K562 (cell line): ENCODE results near the gene NCKIPSD. TPM values are rescaled to one million over a fixed set of nuclear protein-coding genes. Genes with fewer than 3 reads are reported as not detected.

Experiments used
- ADNP ChIP-seq: fragments of 200-800 bp; sonication (Bioruptor generic); IDR thresholded peaks from 2 replicates; pipeline ENCODE4 v1.6.1; 2016; ENCODE audit warnings: missing genetic modification characterization, missing compliant biosample characterization
- BRF1 ChIP-seq: IDR thresholded peaks from 3 replicates; pipeline ENCODE4 v1.6.1; 2011; ENCODE audit warnings: borderline replicate concordance, mild to moderate bottlenecking; ENCODE audit not compliant: insufficient read length; ENCODE audit errors: extremely low read depth
- E2F6 ChIP-seq, 2 experiments: IDR thresholded peaks; 2 replicates each; pipeline ENCODE4 v1.6.1; 2011; ENCODE audit warnings: borderline replicate concordance in 1 of 2, control low read depth in 1 of 2, low read depth in 1 of 2, low read length in 1 of 2, mild to moderate bottlenecking in 1 of 2, mixed read lengths in 1 of 2, moderate library complexity in 1 of 2; ENCODE audit not compliant: insufficient read depth in 1 of 2, insufficient read length in 1 of 2, poor library complexity in 1 of 2, severe bottlenecking in 1 of 2; ENCODE audit errors: extremely low read depth in 1 of 2
- ESRRA ChIP-seq: fragments of 450-650 bp; IDR thresholded peaks from 2 replicates; pipeline ENCODE4 v1.6.1; 2014; ENCODE audit warnings: low read depth, mild to moderate bottlenecking, moderate library complexity, borderline replicate concordance
- ILF3 ChIP-seq: fragments of 450-650 bp; IDR thresholded peaks from 2 replicates; pipeline ENCODE4 v1.6.1; 2018; ENCODE audit warnings: antibody characterized with exemption, mild to moderate bottlenecking, moderate library complexity, borderline replicate concordance
- IRF9 ChIP-seq: fragments of 450-650 bp; IDR thresholded peaks from 2 replicates; pipeline ENCODE4 v1.6.1; 2016; ENCODE audit warnings: missing biosample characterization, missing genetic modification characterization
- KHSRP ChIP-seq: fragments of 450-650 bp; IDR thresholded peaks from 2 replicates; pipeline ENCODE4 v1.6.1; 2017
- REST ChIP-seq, 2 experiments: fragments of 450-650 bp; formaldehyde crosslinking in 1 of 2; IDR thresholded peaks; 2 replicates each; pipeline versions ENCODE4 v1.4.0 to v1.6.1; 2014 to 2020; ENCODE audit warnings: mild to moderate bottlenecking in 2 of 2, borderline replicate concordance in 1 of 2, low read depth in 1 of 2
- STAT5A ChIP-seq: IDR thresholded peaks from 2 replicates; pipeline ENCODE4 v1.6.1; 2012; ENCODE audit warnings: low read length, inconsistent platforms, borderline replicate concordance
- XRCC4 ChIP-seq: IDR thresholded peaks from one replicate; pipeline ENCODE4 v1.6.1; 2011; ENCODE audit not compliant: insufficient read depth, insufficient read length; ENCODE audit errors: extremely low read depth
- ZFP91 ChIP-seq: sonication (generic); formaldehyde crosslinking; IDR thresholded peaks from 2 replicates; pipeline ENCODE4 v1.8.0; 2022; ENCODE audit warnings: mild to moderate bottlenecking, missing genetic modification reagents
- ZNF165 ChIP-seq: fragments of 250-450 bp; sonication (Bioruptor Pico); IDR thresholded peaks from 2 replicates; pipeline ENCODE4 v1.4.0; 2020; ENCODE audit warnings: borderline replicate concordance
- ZNF384 ChIP-seq: IDR thresholded peaks from 2 replicates; pipeline ENCODE4 v1.6.1; 2012; ENCODE audit warnings: low read depth, low read length, improper control_type of control experiment
- ZNF586 ChIP-seq: fragments of 450-650 bp; formaldehyde crosslinking; conservative IDR thresholded peaks from 2 replicates; pipeline ENCODE4 v1.4.0; 2020; ENCODE audit warnings: mild to moderate bottlenecking, moderate library complexity
- ZNF707 ChIP-seq: fragments of 250-450 bp; sonication (Bioruptor Pico); conservative IDR thresholded peaks from 2 replicates; pipeline ENCODE4 v1.8.0; 2022; ENCODE audit warnings: inconsistent platforms, mild to moderate bottlenecking, moderate library complexity
- polyA plus RNA-seq, 8 experiments: library from polyadenylated mRNA; depleted of rRNA in 4 of 8; stranded (reverse) in 5 of 8; unstranded in 3 of 8; fragments of >200 nt; fragmentation: Nextera tagmentation in 2 of 8; fragmentation: Illumina TruSeq in 1 of 8; extraction: Ambion mirVana in 2 of 8; extraction: Trizol in 1 of 8; gene quantifications; 2 replicates each; pipeline versions ENCODE4 v1.2.1 to v1.2.3, GENCODE V29; 2011 to 2014; ENCODE audit warnings: inconsistent platforms in 1 of 8, missing spikeins in 1 of 8
- total RNA-seq, 7 experiments: library from RNA; depleted of rRNA in 6 of 7; stranded (reverse); fragments of >200 nt in 6 of 7; fragmentation: Illumina TruSeq in 2 of 7; extraction: Trizol in 2 of 7; gene quantifications; 2 replicates each; pipeline versions ENCODE4 v1.2.1 to v1.2.3, GENCODE V29; 2011 to 2021; ENCODE audit warnings: low replicate concordance in 1 of 7

The NCKIPSD gene
- total and polyA plus RNA-seq, 9 of the 15 experiments (the other 6 are each of a cell fraction or from before 2014, with no cell fraction given): 0.49 to 24.4 (median 12.3) TPM

- TF ChIP-seq REST (IDR thresholded peaks at IDR 0.05; ENCODE audit: borderline replicate concordance): peak; percentile 60
- no peak; the same call in 1 of the 2 replicates for TF ChIP-seq REST (CRISPR knock-in tag; IDR thresholded peaks at IDR 0.05; ENCODE audit: low read depth)
- TF ChIP-seq ZFP91 (CRISPR knock-in tag): no peak
- no peak for TF ChIP-seq ADNP (tag)
- TF ChIP-seq E2F6 (IDR thresholded peaks at IDR 0.05; ENCODE audit: borderline replicate concordance in 1 of 2, extremely low read depth in 1 of 2, insufficient read depth in 1 of 2, insufficient read length in 1 of 2, low read depth in 1 of 2, low read length in 1 of 2, poor library complexity in 1 of 2, severe bottlenecking in 1 of 2): no peak
- no peak for TF ChIP-seq IRF9 (tag)
- no peak for TF ChIP-seq ZNF707
- TF ChIP-seq ZNF165 (CRISPR knock-in tag): no peak
- no peak for TF ChIP-seq KHSRP
- no peak for TF ChIP-seq STAT5A
- no peak for TF ChIP-seq ZNF384
- no peak for TF ChIP-seq ILF3
- TF ChIP-seq XRCC4: no peak
- no peak for TF ChIP-seq BRF1
- TF ChIP-seq ZNF586 (CRISPR knock-in tag): no peak
- no peak for TF ChIP-seq ESRRA
Measured at GRCh38 chr3:48635222-48636021, 50.3 kb downstream of the NCKIPSD start, which contains the start of gene SLC26A6 (continued).
